Non-pigmented ciliary epithelial cell (primary cell): ENCODE data around the gene MPDZ.

ENCODE experiments used
- DNase-seq: peaks from one replicate; pipeline ENCODE4 v3.0.0-alpha.2; 2010; ENCODE audit warnings: low read depth

Gene MPDZ

GRCh38 chr9:13279284-13280141 is at the start of gene MPDZ:
Gene MPDZ (minus strand): TSS chr9:13279692. CDS start chr9:13250315, 29,377 bp downstream.
- DNase-seq: no peak

- DNase-seq: no peak
These were observed 45.5 kb upstream of the MPDZ start for GRCh38 chr9:13324988-13325387.

GRCh38 chr9:13322828-13323550 is 43.5 kb upstream of the MPDZ start:
- no peak for DNase-seq

GRCh38 chr9:13318027-13318426 is 38.5 kb upstream of the MPDZ start:
- no peak for DNase-seq

- DNase-seq: no peak
These were observed 17.5 kb upstream of the MPDZ start for GRCh38 chr9:13296972-13297371.

GRCh38 chr9:13295556-13295955 is 16.1 kb upstream of the MPDZ start:
- DNase-seq: no peak

GRCh38 chr9:13292782-13293181 is 13.3 kb upstream of the MPDZ start:
- DNase-seq: no peak

GRCh38 chr9:13292158-13292557 is 12.7 kb upstream of the MPDZ start:
- DNase-seq: no peak

- no peak for DNase-seq
These were observed 12.2 kb upstream of the MPDZ start for GRCh38 chr9:13291718-13292117.

GRCh38 chr9:13284011-13284410 is 4.5 kb upstream of the MPDZ start:
- DNase-seq: no peak

GRCh38 chr9:13282998-13283397 is 3.5 kb upstream of the MPDZ start:
- DNase-seq: no peak

- no peak for DNase-seq
These were observed 2.0 kb upstream of the MPDZ start for GRCh38 chr9:13281356-13282016.

GRCh38 chr9:13278368-13279246 is 885 bp downstream of the MPDZ start:
- no peak for DNase-seq

GRCh38 chr9:13278023-13278367 is 1.5 kb downstream of the MPDZ start:
- DNase-seq: no peak

GRCh38 chr9:13274886-13275641 is 4.4 kb downstream of the MPDZ start:
- DNase-seq: no peak

GRCh38 chr9:13270734-13271133 is 8.8 kb downstream of the MPDZ start:
- DNase-seq: no peak

- DNase-seq: no peak
These were observed 9.7 kb downstream of the MPDZ start for GRCh38 chr9:13269589-13270452.

GRCh38 chr9:13268469-13268868 is 11.0 kb downstream of the MPDZ start:
- no peak for DNase-seq

GRCh38 chr9:13267743-13268142 is 11.7 kb downstream of the MPDZ start:
- peak; percentile 85 for DNase-seq

- DNase-seq: no peak
These were observed 13.3 kb downstream of the MPDZ start for GRCh38 chr9:13266167-13266566.
